Measurements from ENCODE around the gene BET1L. TPM values are rescaled to one million over a fixed set of nuclear protein-coding genes. Genes with fewer than 3 reads are reported as not detected.

BET1L gene
- total and polyA plus RNA-seq, 2 donors (not counting 1 experiment from before 2014, with no cell fraction given) = 21.1 to 70.2 TPM

GRCh38 chr11:225734-226453, 18.7 kb upstream of the BET1L start:
- Histone ChIP-seq H4K20me1 (ENCODE audit: control insufficient read depth, extremely low read depth, insufficient read depth, low read length) (no peaks in the 10 kb centered on the region), H3K4me1 (ENCODE audit: control insufficient read depth, extremely low read depth, insufficient read depth, low read length) (peaks cover 10% of the 10 kb centered on the region), H3K9ac (ENCODE audit: insufficient read depth, low read length) (no peak overlapping the region), H3K36me3 (ENCODE audit: control insufficient read depth, insufficient read depth, low read length) (peaks cover 1% of the 10 kb centered on the region), H3K9me3 (ENCODE audit: control insufficient read depth, insufficient read depth, low read depth, low read length) (no peaks in the 10 kb centered on the region), H3K27me3 (ENCODE audit: control insufficient read depth, insufficient read depth, low read length) (no peaks in the 10 kb centered on the region), H3K4me2 (ENCODE audit: extremely low read depth, insufficient read depth, low read length) (no peak overlapping the region), H3K4me3 (replicated peaks in 1 of 4; ENCODE audit: control extremely low read depth in 1 of 4, insufficient read depth in 1 of 4, low read depth in 3 of 4, low read length in 4 of 4) (no peak overlapping the region), H3K79me2 (ENCODE audit: control insufficient read depth, insufficient read depth, low read length) (no peaks in the 10 kb centered on the region), H3K27ac (ENCODE audit: insufficient read depth, low read length) (no peak overlapping the region), H2AFZ (ENCODE audit: low read length) (no peak overlapping the region)
- DNase-seq (ENCODE audit: low read depth in 2 of 2) = peak in 1 of 2 donors; percentile 52
- TF ChIP-seq CTCF (conservative IDR thresholded peaks at IDR 0.05 in 1 of 2, IDR thresholded peaks at IDR 0.05 in 1 of 2; ENCODE audit: low read depth in 1 of 2, low read length in 2 of 2) (no peak), EZH2 (IDR thresholded peaks at IDR 0.05; ENCODE audit: low read length, missing control alignments) (no peak)

GRCh38 chr11:224424-224823, 17.2 kb upstream of the BET1L start:
- no peaks in the 10 kb centered on the region for H3K79me2 ChIP-seq (ENCODE audit: control insufficient read depth, insufficient read depth, low read length)
- H3K4me2 ChIP-seq (ENCODE audit: extremely low read depth, insufficient read depth, low read length) = no peak overlapping the region
- H4K20me1 ChIP-seq (ENCODE audit: control insufficient read depth, extremely low read depth, insufficient read depth, low read length) = no peaks in the 10 kb centered on the region
- H3K27me3 ChIP-seq (ENCODE audit: control insufficient read depth, insufficient read depth, low read length) = no peaks in the 10 kb centered on the region
- no peak overlapping the region for H2AFZ ChIP-seq (ENCODE audit: low read length)
- peaks cover 1% of the 10 kb centered on the region for H3K36me3 ChIP-seq (ENCODE audit: control insufficient read depth, insufficient read depth, low read length)
- peaks cover 10% of the 10 kb centered on the region for H3K4me1 ChIP-seq (ENCODE audit: control insufficient read depth, extremely low read depth, insufficient read depth, low read length)
- H3K9ac ChIP-seq (ENCODE audit: insufficient read depth, low read length) = no peak overlapping the region
- H3K4me3 ChIP-seq (replicated peaks in 1 of 4; ENCODE audit: control extremely low read depth in 1 of 4, insufficient read depth in 1 of 4, low read depth in 3 of 4, low read length in 4 of 4) = no peak overlapping the region
- no peak overlapping the region for H3K27ac ChIP-seq (ENCODE audit: insufficient read depth, low read length)
- no peak for DNase-seq (ENCODE audit: low read depth in 2 of 2)
- TF ChIP-seq CTCF (conservative IDR thresholded peaks at IDR 0.05 in 1 of 2, IDR thresholded peaks at IDR 0.05 in 1 of 2; ENCODE audit: low read depth in 1 of 2, low read length in 2 of 2) (no peak), EZH2 (IDR thresholded peaks at IDR 0.05; ENCODE audit: low read length, missing control alignments) (no peak)
- H3K9me3 ChIP-seq (ENCODE audit: control insufficient read depth, insufficient read depth, low read depth, low read length) = no peaks in the 10 kb centered on the region

DNA sequence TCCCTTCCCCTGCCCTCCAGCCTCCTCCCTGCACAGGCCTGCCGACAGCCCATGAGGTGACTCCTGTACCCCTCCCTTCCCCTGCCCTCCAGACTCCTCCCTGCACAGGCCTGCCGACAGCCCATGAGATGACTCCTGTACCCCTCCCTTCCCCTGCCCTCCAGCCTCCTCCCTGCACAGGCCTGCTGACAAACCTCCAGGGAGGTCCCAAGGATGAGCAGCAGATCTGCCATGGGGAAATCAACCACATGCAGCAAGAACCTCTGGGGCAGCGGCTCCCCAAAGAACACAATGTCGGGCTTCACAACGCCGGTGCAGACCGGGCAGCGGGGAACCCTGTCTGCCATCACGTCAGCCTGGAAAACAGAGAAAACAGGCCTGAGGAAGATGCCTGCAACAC, 16.7 kb upstream of the BET1L start:
- TF ChIP-seq CTCF (conservative IDR thresholded peaks at IDR 0.05 in 1 of 2, IDR thresholded peaks at IDR 0.05 in 1 of 2; ENCODE audit: low read depth in 1 of 2, low read length in 2 of 2) = no peak
- TF ChIP-seq EZH2 (IDR thresholded peaks at IDR 0.05; ENCODE audit: low read length, missing control alignments) = no peak
- H3K27ac ChIP-seq (ENCODE audit: insufficient read depth, low read length) = no peak overlapping the region
- H3K4me1 ChIP-seq (ENCODE audit: control insufficient read depth, extremely low read depth, insufficient read depth, low read length) = peaks cover 10% of the 10 kb centered on the region
- H3K9ac ChIP-seq (ENCODE audit: insufficient read depth, low read length) = no peak overlapping the region
- H3K9me3 ChIP-seq (ENCODE audit: control insufficient read depth, insufficient read depth, low read depth, low read length) = no peaks in the 10 kb centered on the region
- H3K4me2 ChIP-seq (ENCODE audit: extremely low read depth, insufficient read depth, low read length) = no peak overlapping the region
- no peak for DNase-seq (ENCODE audit: low read depth in 2 of 2)
- H3K36me3 ChIP-seq (ENCODE audit: control insufficient read depth, insufficient read depth, low read length) = peaks cover 1% of the 10 kb centered on the region
- no peaks in the 10 kb centered on the region for H3K79me2 ChIP-seq (ENCODE audit: control insufficient read depth, insufficient read depth, low read length)
- H2AFZ ChIP-seq (ENCODE audit: low read length) = no peak overlapping the region
- H3K27me3 ChIP-seq (ENCODE audit: control insufficient read depth, insufficient read depth, low read length) = no peaks in the 10 kb centered on the region
- H3K4me3 ChIP-seq (replicated peaks in 1 of 4; ENCODE audit: control extremely low read depth in 1 of 4, insufficient read depth in 1 of 4, low read depth in 3 of 4, low read length in 4 of 4) = no peak overlapping the region
- no peaks in the 10 kb centered on the region for H4K20me1 ChIP-seq (ENCODE audit: control insufficient read depth, extremely low read depth, insufficient read depth, low read length)

Data from fibroblast of lung (primary cell).